NCI-H2171 (cell line): ENCODE results near the gene AMOTL1.
A peak's percentile ranks its signal among the peaks of the same experiment; 100 is the strongest.
"Not testable (repeated sequence)": the region's sequence is repeated elsewhere in the genome, so short reads cannot be mapped to it uniquely, and the experiment has no call there.

Experiments
- DNase-seq: peaks from one replicate; lab custom pipeline; 2025; lab: John Stamatoyannopoulos, UW

AMOTL1 gene

DNA sequence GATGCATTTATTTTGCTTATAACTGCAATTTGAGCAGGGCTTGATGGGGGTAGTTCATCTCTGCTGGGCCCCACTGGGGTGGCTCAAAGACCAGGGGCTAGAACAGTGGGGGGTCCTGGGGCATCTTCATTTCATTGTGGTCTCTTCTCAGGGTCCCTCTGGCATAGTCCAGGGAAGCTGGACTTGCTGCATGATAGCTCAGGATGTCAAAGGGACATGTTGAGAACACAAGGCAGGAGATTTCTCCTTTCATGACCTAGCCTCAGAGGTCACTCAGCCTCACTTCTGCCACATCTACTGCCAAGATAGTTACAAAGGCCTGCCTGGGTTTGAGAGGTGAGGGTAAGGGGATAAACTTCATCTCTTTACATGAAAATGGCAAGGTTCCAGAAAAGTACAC, 115.7 kb downstream of the AMOTL1 start:
- no peak for DNase-seq

DNA sequence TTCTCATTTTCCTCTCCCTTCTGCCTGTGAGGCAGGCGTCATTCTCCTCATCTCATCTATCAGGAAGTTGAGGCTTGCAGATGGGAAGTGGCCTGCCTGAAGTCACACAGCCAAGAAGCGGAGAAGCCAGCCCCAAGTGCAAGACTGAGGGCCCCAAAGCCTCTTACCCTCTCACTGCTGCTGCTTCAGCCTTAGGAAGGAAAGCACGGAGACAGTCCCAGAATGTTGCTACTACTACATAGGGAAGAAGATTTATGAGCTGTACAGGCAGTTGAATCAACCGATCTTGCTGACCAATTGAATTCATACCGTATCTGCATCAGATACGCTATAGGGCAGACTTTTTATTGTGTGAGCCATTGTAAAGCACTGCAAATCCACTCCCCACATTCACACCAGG, 116.2 kb downstream of the AMOTL1 start:
- no peak for DNase-seq

DNA sequence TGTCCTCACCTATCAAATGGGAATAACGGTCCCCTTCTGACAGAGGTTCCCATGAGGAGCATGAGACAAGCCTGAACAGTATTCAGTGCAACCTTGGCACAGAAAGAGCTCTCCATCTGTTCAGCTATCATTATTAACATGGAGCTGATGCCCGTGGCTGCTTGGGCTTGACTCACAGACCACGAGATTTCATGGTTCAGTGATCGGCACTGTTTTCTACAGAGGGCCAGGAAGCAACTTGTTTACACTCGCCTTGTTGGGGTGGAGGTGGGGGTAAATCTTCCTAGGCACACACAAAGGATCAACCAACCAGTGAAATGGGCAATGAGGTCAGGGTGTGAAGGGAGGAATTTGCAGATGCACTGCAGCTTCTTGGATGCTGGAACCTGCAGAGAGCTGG, 117.0 kb downstream of the AMOTL1 start:
- peak; percentile 77 for DNase-seq

DNA sequence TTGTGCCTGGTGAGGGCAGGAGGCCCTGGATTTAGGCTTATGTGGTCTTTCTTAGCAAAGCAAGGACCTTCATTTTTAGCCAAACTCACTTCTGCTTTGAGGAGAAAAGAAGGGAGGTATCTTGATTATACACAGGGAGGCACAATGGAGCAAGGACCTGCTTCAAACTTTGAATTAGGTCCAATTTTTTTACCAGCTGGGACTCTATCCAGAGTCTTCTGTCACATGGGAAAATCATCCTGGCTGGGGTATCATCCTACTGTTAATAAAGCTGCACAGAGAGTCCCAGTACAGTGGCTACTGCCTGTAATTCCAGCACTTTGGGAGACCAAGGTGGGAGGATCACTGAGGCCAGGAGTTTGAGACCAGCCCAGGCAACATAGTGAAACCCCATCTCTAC, 117.4 kb downstream of the AMOTL1 start:
- no peak for DNase-seq

DNA sequence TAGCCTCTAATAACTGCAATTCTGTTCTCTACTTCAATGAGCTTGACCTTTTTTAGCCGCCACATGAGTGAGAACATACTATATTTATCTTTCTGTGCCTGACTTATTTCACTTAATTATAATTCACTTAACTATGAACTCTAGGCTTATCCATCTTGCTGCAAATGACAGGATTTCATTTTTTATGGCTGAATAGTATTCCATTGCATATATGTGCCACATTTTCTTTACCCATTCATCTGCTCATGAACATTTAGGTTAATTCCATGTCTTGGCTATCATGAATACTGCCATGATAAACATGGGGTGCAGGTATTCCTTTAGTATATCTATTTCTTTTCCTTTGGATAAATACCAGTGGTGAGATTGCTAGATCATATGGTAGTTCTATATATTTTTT, 120.0 kb downstream of the AMOTL1 start:
- DNase-seq: no peak

DNA sequence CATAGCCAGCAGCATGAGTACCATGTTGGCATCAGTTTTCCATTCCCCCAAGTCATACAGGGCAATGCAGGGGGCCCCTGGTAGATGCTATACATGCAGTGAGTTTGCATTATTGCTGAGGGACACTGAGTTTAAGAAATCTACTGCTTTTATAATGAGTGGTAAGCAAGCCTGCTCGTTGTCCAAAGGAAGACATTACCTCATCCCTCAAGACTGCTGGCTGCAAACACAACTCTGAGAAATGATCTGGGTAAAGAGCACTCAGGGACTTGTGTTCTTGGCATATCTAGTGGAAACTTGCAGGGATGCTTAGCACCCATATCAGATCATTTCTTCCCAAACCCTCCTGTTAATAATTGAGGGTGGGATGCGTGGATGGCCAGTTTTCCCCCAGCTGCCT, 127.3 kb downstream of the AMOTL1 start:
- DNase-seq: no peak

DNA sequence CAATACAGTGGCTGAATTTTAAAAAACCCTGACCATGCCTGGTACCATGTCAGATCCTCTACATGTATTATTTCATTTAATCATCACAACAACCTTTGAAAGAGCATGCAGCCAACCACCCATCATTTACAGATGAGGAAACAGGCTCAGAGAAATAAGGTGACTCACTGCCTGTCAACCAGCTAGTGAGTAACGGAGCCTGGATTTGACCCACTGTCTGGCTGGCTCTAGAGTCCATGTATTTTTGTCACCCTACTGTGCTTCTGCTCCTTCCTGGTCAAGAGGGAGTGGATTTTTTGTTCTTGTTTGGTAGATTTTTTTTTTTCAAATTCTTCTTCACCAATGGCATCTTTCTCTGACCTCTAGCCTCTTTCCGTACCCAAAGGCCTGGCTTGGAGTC, 127.8 kb downstream of the AMOTL1 start:
- no peak for DNase-seq

DNA sequence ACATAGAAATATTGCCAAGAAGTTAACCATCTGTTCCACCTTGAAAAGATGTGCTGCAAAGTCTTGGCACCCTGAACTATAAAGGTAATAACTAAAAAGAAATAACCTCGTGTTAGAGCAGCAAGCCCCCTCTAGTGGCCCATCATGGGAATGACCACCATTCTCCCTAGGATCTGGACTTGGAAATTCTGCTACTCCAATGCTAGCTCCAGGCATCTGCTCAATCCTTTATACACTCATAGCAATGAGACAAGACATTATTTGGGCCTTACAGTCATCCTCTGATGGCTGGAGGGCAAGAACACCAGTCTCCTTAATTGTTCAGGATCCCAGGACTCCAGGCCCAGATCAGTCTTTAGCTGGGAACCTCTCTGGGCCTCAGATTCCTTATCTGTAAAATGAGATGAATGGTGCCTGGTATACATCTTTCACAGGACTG, 129.2 kb downstream of the AMOTL1 start:
- DNase-seq: peak; percentile 16

DNA sequence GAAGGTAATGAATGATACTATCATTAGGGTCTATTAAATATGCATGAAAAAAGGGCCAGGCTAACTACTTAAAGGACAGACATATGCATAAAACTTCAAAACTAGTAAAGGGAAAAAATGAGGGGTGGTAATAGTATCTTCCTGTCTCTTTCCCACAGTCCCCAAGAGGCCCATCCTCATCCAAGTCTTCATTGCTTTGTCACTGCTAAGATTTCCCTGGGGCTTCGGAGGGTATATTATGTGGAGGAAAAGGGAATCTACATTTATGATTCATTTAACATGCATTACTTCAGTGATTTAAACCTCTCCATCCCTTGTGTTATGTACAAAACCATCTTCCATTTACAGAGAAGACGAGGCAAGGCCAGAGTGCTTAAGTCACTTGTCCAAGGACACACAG, 139.1 kb downstream of the AMOTL1 start:
- no peak for DNase-seq

DNA sequence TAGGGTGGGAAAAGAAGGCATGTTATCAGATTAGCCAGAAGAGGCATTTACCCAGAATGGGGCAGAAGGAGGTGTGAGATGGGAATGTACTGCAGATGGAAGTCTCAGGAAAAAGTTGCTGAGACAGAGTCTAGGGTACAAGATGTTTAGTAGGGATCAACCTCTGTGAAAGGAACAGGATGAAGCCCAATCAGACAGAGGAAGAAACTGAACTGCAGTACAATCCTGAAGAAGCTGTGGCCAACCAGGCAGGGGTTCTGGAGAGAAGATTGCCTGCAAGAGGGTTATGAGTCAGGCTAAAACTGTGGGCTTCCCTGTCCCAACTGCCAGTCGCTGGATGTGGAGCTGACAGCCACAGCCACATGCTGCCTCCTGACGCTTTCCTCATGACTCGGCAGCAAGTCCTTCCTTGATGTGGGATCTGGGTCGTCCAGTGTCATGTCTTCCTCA, 141.2 kb downstream of the AMOTL1 start:
- no peak for DNase-seq

DNA sequence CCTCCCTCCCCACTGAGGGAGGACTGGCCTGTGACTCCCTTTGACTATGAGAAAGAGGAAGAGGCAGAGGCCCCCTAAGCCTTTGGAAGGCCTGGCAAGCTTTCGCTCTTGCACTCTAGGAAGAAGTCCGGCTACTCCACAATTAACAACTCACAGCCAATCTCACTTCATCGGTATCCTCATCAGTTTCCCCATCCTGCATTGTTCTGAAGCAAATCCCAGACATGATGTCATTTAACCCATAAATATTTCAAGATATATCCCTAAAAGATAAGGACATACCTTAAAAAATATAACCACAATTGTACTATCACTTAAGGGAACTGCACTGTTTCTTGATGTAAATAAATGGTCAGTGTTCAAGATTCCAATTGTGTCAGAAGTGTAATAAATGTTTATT, 142.1 kb downstream of the AMOTL1 start:
- DNase-seq: no peak

DNA sequence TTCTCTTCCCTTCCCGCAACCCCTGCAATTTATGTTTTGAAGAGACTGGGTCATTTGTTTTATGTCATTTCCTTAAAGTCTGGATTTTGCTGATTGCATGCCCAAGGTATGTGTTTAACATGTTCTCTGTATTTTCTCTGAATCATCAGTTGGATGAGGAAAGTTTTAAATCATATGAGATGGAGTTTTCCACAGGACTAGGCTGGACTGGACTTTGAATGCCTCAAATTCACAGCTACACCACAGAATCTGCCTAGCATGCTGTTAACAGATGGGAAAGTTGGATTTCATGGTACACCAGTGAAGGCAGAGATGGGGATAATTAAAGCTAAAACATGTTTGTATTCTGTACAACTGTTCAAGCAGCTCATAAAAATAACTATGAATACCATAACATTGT, 142.6 kb downstream of the AMOTL1 start:
- DNase-seq: no peak

DNA sequence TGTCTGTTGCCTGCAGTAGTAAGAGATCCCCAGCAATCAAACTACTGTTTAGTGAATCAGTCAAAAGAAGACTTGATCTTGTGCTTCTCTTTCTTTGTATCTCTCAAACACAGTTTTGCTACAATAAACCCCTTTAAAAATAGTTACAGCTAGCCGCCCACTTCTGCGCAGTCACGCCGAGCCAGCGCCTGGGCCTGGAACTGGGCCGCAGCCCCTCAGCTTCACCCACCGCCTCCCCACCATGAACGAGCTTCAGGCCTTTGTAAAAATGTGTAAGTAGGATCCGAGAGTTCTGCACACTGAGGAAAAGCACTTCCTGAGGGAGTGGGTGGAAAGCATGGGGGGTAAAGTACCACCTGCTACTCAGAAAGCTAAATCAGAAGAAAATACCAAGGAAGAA, 144.7 kb downstream of the AMOTL1 start:
- DNase-seq: no peak

DNA sequence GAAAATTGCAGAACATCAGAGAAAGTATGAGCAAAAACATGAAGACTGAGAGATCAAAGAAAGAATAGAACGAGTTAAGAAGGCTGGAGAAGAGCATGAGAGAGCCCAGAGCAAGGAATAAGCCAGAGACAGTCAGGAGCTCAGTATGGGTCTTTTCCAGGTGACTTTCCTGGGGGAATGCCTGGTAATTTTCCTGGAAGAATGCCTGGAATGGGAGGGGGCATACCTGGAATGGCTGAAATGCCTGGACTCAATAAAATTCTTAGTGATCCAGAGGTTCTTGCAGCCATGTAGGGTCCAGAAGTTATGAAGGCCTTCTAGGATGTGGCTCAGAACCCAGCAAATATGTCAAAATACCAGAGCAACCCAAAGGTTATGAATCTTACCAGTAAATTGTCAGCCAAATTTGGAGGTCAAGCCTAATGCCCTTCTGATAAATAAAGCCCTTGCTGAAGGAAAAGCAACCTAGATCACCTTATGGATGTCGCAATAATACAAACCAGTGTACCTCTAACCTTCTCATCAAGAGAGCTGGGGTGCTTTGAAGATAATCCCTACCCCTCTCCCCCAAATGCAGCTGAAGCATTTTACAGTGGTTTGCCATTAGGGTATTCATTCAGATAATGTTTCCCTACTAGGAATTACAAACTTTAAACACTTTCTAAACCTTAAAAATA, 145.7 kb downstream of the AMOTL1 start:
- not testable (repeated sequence) for DNase-seq

DNA sequence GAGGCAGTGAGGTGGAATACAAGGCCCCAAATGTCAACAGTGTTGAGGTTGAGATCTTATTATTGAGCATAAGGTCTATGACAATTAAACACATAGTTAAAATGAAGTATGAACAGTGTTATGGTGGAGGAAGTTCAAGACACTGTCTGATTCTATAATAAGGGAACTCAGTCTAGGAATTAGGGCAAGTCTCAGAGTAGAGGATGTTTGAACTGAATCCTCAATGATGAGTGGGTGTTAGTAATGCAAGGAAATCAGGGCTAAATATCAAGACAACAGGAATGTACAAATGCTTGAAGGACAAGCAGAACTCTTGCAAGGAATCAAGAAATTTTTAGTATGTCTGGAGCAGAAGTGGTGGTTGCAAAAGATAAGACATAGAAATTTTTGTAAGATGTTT, 152.2 kb downstream of the AMOTL1 start:
- no peak for DNase-seq

DNA sequence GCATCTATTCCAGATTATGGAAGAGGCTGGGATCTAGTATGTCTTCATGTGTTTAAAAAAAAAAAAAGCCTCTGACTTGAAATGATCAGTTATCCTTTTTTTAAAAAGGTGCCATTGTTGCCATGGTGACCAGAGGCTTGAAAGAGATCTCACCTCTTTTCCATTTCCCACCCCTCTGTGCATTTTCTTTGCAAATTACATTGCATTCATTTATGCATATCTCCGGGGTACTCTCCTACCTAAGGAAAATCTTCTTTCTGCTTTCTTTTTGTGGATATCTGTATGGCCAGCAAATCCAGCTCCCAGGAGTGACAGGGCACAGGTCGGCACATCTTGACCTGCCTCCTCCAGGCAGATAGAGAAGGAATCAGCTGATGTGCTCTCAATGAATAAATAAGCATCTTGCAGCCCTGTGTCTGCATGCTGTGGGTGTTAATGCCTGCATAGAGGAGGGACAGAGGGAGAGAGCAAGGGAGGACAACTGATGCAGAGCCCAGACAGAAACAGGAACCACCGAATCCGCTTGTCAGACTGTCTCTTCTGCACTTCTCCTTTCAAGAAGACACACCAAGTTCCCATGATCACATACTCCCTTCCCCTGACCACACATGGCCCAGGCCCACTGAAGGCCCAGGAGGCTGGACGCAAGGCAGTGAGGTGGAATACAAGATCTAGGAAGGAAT, 154.3 kb downstream of the AMOTL1 start:
- DNase-seq: no peak

DNA sequence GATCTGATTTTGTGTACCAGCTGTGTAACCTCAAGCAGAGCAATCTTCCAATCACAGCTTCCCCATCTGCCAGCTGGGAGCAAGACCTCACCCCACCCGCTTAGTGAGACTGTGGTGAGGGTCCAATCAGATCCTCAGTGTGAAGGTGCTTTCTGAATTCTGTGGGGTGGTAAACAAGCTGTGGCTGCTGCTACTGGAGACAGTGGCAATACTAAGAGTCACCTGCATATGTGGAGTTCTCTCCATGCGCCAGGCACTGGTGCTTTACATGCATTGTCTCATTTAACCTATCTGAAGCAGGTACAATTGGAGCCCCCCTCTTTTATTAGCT, 154.8 kb downstream of the AMOTL1 start:
- no peak for DNase-seq

DNA sequence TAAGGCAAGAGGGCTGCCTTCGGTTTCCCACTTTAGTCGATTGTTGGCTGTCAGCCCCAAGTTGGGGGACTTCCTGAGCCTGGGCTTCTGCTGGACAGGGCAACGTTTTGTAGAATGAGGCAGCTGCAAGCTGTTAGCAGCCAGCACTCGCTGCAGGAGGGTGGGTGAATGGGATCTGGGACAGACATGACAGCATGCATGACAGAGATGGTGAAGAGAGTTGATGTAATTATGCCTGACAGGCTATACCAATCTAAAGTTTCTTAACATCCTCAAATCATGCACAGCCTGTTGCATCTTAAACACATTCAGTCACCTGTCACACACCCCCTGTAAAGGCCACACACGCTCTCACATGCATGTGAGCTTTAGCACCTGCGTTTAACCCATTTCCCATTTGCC, 156.0 kb downstream of the AMOTL1 start:
- DNase-seq: no peak

DNA sequence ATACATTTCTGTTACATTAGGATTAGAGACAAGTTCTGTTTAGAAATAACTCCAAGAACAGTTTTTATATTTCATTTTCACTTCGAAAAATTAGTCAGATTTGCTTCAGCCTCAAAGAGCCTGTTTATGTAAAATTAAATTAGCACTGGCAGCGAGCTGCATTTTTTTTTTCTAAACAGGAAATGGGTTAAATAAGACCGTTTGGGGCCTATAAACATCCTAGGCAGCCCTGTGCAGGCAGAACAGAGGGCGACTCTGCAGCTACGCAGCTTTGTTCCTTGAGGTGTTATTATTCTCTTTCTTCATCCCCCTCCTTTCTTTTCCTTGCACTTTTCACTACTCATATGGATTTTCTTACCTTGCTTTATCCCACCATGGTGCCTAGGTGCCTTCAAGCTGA, 156.5 kb downstream of the AMOTL1 start:
- no peak for DNase-seq

DNA sequence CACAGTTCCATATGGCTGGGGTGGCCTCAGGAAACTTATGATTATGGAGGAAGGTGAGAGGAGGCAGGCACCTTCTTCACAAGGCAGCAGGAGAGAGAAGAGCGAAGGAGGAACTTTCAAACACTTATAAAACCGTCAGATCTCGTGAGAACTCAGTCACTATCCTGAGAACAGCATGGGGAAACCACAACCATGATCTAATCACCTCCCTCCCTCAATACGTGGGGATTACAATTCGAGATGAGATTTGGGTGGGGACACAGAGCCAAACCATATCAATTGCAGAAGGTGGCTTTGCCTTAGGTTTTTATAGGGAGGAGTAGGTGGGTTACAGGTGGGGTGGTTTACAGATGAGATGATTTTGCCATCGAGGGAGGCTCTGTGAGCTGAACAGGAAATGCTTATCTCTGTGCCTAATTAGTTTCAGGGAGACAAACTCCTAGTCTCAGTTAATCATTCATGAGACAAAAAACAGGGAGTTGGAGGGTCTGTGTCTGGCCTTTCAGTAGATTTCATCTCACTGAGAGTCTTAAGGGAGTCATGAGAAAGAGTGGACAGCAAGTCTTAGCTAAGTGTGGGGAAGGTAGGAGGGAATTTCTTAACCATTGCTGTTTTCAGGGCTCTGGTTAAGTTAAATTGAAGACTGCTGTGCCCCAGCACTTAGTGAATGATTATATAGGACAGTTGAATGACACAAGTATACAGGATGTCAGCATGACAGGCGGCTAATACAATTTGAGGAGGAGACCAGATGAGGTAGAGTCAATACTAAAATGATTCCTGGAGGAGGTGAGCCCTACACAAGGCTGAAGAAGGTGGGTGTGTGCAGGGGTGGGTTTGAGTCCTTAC, 157.5 kb downstream of the AMOTL1 start:
- DNase-seq: no peak

DNA sequence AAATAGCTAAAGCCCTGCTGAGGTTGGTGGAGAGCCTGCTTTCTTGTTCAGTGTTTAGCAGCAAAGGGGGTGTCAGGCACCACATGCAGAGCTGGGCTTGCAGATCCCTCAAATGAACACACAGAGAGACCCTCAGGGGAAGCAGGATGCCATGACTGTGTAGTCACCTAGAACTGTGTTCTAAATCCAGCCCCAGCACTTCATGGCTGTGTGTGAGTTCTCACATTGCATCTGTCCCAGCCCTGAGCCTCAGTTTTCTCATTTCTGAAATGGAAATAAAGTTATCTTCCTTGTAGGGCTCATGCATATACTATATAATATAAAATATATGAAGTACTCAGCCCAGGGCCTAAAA, 158.1 kb downstream of the AMOTL1 start:
- DNase-seq: no peak
